ENCODE results near the gene LMX1B. TPM values are rescaled to one million over a fixed set of nuclear protein-coding genes. Genes with fewer than 3 reads are reported as not detected.

The LMX1B gene
- total and polyA plus RNA-seq, 8 donors: 0.20 TPM; not detected in 7

GRCh38 chr9:126733005-126733404, 119.3 kb downstream of the LMX1B start:
- Histone ChIP-seq H3K36me3 (no peaks in the 10 kb centered on the region), H3K4me3 (no peak overlapping the region), H3K27ac (no peak overlapping the region), H3K4me1 (no peaks in the 10 kb centered on the region), H3K9me3 (peaks cover 5 to 24% (median 17%) of the 10 kb centered on the region in 4 donors), H3K27me3 (peaks cover 0 to 22% (median 0%) of the 10 kb centered on the region in 3 donors)
- 46 to 64% (median 56%) methylated on average over 3 of the region's 3 CpGs for WGBS, 5 donors
- intact Hi-C loops (cut with DNase I; ENCODE audit: low total_unique reads): no loop called here
- DNase-seq: no peak
- TF ChIP-seq CTCF (IDR thresholded peaks at IDR 0.05): no peak
- TF ChIP-seq POLR2AphosphoS5 (IDR thresholded peaks at IDR 0.05): no peak

GRCh38 chr9:126734877-126735276, 121.1 kb downstream of the LMX1B start:
- DNase-seq: no peak
- Histone ChIP-seq H3K9me3 (peaks cover 5 to 24% (median 19%) of the 10 kb centered on the region in 4 donors), H3K27ac (no peak overlapping the region), H3K27me3 (peaks cover 0 to 33% (median 0%) of the 10 kb centered on the region in 3 donors), H3K4me3 (no peak overlapping the region), H3K4me1 (no peaks in the 10 kb centered on the region), H3K36me3 (no peaks in the 10 kb centered on the region)
- intact Hi-C loops (cut with DNase I; ENCODE audit: low total_unique reads): no loop called here
- WGBS, 5 donors: 63 to 80% (median 75%) methylated on average over 2 of the region's 2 CpGs
- no peak for TF ChIP-seq EP300 (IDR thresholded peaks at IDR 0.05)

- Histone ChIP-seq H3K27ac (no peak overlapping the region), H3K4me3 (no peak overlapping the region), H3K36me3 (no peaks in the 10 kb centered on the region), H3K9me3 (peaks cover 5 to 24% (median 19%) of the 10 kb centered on the region in 4 donors), H3K27me3 (peaks cover 0 to 32% (median 0%) of the 10 kb centered on the region in 3 donors), H3K4me1 (no peaks in the 10 kb centered on the region)
- WGBS, 5 donors: 84 to 98% (median 93%) methylated on average over 1 of the region's 1 CpG
- TF ChIP-seq POLR2AphosphoS5 (IDR thresholded peaks at IDR 0.05) (no peak), CTCF (IDR thresholded peaks at IDR 0.05) (no peak), EP300 (IDR thresholded peaks at IDR 0.05) (no peak), POLR2A (IDR thresholded peaks at IDR 0.05) (no peak)
- DNase-seq: no peak
- intact Hi-C loops (cut with DNase I; ENCODE audit: low total_unique reads): no loop called here
These were observed 121.8 kb downstream of the LMX1B start for GRCh38 chr9:126735482-126735881.

GRCh38 chr9:126738553-126738952, 124.8 kb downstream of the LMX1B start:
- no peak overlapping the region for H3K4me3 ChIP-seq
- no peaks in the 10 kb centered on the region for H3K36me3 ChIP-seq
- H3K4me1 ChIP-seq: no peaks in the 10 kb centered on the region
- DNase-seq: no peak
- intact Hi-C loops (cut with DNase I; ENCODE audit: low total_unique reads): no loop called here
- H3K9me3 ChIP-seq: peaks cover 5 to 24% (median 19%) of the 10 kb centered on the region in 4 donors
- WGBS, 5 donors: 40 to 56% (median 48%) methylated on average over 1 of the region's 1 CpG
- no peak for TF ChIP-seq POLR2AphosphoS5 (IDR thresholded peaks at IDR 0.05)
- TF ChIP-seq EP300 (IDR thresholded peaks at IDR 0.05): no peak
- TF ChIP-seq POLR2A (IDR thresholded peaks at IDR 0.05): no peak
- TF ChIP-seq CTCF (IDR thresholded peaks at IDR 0.05): no peak
- peaks cover 0 to 24% (median 0%) of the 10 kb centered on the region in 3 donors for H3K27me3 ChIP-seq
- no peak overlapping the region for H3K27ac ChIP-seq

GRCh38 chr9:126743041-126743440, 129.3 kb downstream of the LMX1B start:
- peaks cover 0 to 2% (median 0%) of the 10 kb centered on the region in 4 donors for H3K9me3 ChIP-seq
- intact Hi-C loops (cut with DNase I; ENCODE audit: low total_unique reads): no loop called here

More at GRCh38 chr9:126743041-126743440, 129.3 kb downstream of the LMX1B start:
- Histone ChIP-seq H3K4me1 (no peaks in the 10 kb centered on the region), H3K36me3 (no peaks in the 10 kb centered on the region), H3K27me3 (peaks cover 0 to 34% (median 7%) of the 10 kb centered on the region in 3 donors), H3K4me3 (no peak overlapping the region), H3K27ac (no peak overlapping the region)
- no peak for DNase-seq
- TF ChIP-seq POLR2AphosphoS5 (IDR thresholded peaks at IDR 0.05) (no peak), CTCF (IDR thresholded peaks at IDR 0.05) (no peak), POLR2A (IDR thresholded peaks at IDR 0.05) (no peak), EP300 (IDR thresholded peaks at IDR 0.05) (no peak)
- 72 to 96% (median 86%) methylated on average over 5 of the region's 5 CpGs for WGBS, 5 donors

Measured in stomach (tissue), 9 donors.